Measurements from ENCODE around the gene RAB6B.

DNA sequence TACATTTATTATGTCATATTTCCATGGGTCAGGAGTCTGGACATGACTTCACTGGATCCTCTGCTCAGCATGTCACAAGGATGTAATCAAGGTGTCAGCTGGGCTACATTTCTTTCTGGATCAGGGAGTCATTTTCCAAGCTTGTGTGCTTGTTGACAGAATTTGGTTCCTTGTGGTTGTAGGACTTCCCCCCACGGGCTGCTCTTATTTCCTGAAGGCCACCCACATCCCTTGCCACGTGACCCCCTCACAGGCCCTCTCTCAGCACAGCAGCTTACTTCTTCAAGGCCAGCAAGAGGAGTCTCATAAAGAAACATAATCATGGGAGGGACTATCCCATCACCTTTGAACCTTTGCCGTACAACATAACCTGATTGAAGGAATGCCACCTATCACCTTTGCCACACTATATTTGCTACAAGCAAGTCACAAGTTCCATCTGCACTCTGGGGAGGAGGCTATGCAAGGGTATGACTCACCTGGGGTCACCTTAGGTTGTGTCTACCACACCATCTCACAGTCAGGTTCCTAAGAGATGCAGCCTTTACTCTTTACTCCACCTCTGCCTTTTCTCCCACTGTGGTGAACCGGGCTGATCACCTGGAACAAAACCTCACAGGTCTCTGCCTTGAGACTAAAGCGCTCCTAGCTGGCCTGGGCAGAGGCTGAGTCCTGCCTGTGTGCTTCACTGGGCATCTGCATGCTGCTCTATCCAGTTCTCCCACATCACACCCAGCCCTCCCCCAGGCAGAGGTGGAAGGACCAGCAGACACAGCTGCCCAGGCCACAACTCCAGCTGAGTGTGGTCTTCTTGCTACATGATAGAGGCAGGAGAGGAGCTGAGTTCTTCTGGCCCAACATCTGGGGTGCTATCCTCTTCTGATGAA, 13.5 kb downstream of the RAB6B start:
- TF ChIP-seq, protein P1, sequence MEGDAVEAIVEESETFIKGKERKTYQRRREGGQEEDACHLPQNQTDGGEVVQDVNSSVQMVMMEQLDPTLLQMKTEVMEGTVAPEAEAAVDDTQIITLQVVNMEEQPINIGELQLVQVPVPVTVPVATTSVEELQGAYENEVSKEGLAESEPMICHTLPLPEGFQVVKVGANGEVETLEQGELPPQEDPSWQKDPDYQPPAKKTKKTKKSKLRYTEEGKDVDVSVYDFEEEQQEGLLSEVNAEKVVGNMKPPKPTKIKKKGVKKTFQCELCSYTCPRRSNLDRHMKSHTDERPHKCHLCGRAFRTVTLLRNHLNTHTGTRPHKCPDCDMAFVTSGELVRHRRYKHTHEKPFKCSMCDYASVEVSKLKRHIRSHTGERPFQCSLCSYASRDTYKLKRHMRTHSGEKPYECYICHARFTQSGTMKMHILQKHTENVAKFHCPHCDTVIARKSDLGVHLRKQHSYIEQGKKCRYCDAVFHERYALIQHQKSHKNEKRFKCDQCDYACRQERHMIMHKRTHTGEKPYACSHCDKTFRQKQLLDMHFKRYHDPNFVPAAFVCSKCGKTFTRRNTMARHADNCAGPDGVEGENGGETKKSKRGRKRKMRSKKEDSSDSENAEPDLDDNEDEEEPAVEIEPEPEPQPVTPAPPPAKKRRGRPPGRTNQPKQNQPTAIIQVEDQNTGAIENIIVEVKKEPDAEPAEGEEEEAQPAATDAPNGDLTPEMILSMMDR (IDR thresholded peaks at IDR 0.05; ENCODE audit: insufficient read depth, low read length): no peak
- TF ChIP-seq POLR2AphosphoS5 (IDR thresholded peaks at IDR 0.05; ENCODE audit: low read depth) (no peak), GABPA (IDR thresholded peaks at IDR 0.05; ENCODE audit: low read depth) (no peak), SPI1 (IDR thresholded peaks at IDR 0.05; ENCODE audit: borderline replicate concordance, low read depth) (no peak)
- TF ChIP-seq, protein P2, sequence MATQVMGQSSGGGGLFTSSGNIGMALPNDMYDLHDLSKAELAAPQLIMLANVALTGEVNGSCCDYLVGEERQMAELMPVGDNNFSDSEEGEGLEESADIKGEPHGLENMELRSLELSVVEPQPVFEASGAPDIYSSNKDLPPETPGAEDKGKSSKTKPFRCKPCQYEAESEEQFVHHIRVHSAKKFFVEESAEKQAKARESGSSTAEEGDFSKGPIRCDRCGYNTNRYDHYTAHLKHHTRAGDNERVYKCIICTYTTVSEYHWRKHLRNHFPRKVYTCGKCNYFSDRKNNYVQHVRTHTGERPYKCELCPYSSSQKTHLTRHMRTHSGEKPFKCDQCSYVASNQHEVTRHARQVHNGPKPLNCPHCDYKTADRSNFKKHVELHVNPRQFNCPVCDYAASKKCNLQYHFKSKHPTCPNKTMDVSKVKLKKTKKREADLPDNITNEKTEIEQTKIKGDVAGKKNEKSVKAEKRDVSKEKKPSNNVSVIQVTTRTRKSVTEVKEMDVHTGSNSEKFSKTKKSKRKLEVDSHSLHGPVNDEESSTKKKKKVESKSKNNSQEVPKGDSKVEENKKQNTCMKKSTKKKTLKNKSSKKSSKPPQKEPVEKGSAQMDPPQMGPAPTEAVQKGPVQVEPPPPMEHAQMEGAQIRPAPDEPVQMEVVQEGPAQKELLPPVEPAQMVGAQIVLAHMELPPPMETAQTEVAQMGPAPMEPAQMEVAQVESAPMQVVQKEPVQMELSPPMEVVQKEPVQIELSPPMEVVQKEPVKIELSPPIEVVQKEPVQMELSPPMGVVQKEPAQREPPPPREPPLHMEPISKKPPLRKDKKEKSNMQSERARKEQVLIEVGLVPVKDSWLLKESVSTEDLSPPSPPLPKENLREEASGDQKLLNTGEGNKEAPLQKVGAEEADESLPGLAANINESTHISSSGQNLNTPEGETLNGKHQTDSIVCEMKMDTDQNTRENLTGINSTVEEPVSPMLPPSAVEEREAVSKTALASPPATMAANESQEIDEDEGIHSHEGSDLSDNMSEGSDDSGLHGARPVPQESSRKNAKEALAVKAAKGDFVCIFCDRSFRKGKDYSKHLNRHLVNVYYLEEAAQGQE (IDR thresholded peaks at IDR 0.05; ENCODE audit: insufficient replicate concordance, low read depth): no peak

All from HL-60 (cell line).